ENCODE measurements around the gene NCK1.

Gene NCK1

GRCh38 chr3:136906725-136907124 is 44.7 kb downstream of the NCK1 start:
- no peak for TF ChIP-seq POLR2A (IDR thresholded peaks at IDR 0.05; ENCODE audit: low read depth, low read length)
- DNase-seq (ENCODE audit: insufficient read length, low spot score) (no peak), FAIRE-seq (no peak)

GRCh38 chr3:136908297-136908696 is 46.3 kb downstream of the NCK1 start:
- no peak for DNase-seq (ENCODE audit: insufficient read length, low spot score)
- TF ChIP-seq POLR2A (IDR thresholded peaks at IDR 0.05; ENCODE audit: low read depth, low read length): no peak
- FAIRE-seq: no peak

- DNase-seq (ENCODE audit: insufficient read length, low spot score): no peak
- no peak for FAIRE-seq
- TF ChIP-seq POLR2A (IDR thresholded peaks at IDR 0.05; ENCODE audit: low read depth, low read length): no peak
Observed at GRCh38 chr3:136909187-136909586, 47.2 kb downstream of the NCK1 start.

- DNase-seq (ENCODE audit: insufficient read length, low spot score): no peak
- TF ChIP-seq POLR2A (IDR thresholded peaks at IDR 0.05; ENCODE audit: low read depth, low read length): no peak
- FAIRE-seq: no peak
Observed at GRCh38 chr3:136910697-136911096, 48.7 kb downstream of the NCK1 start.

- TF ChIP-seq POLR2A (IDR thresholded peaks at IDR 0.05; ENCODE audit: low read depth, low read length): no peak
- FAIRE-seq: no peak
Observed at GRCh38 chr3:136913168-136913567, 51.2 kb downstream of the NCK1 start.

GRCh38 chr3:136914739-136915138 is 52.7 kb downstream of the NCK1 start:
- FAIRE-seq: peak; percentile 58
- TF ChIP-seq POLR2A (IDR thresholded peaks at IDR 0.05; ENCODE audit: low read depth, low read length): no peak

More at GRCh38 chr3:136913168-136913567, 51.2 kb downstream of the NCK1 start:
- DNase-seq (ENCODE audit: insufficient read length, low spot score): no peak

GRCh38 chr3:136916223-136916622 is 54.2 kb downstream of the NCK1 start:
- TF ChIP-seq POLR2A (IDR thresholded peaks at IDR 0.05; ENCODE audit: low read depth, low read length): no peak
- DNase-seq (ENCODE audit: insufficient read length, low spot score) (no peak), FAIRE-seq (no peak)

More at GRCh38 chr3:136914739-136915138, 52.7 kb downstream of the NCK1 start:
- no peak for DNase-seq (ENCODE audit: insufficient read length, low spot score)

- no peak for DNase-seq (ENCODE audit: insufficient read length, low spot score)
- no peak for TF ChIP-seq POLR2A (IDR thresholded peaks at IDR 0.05; ENCODE audit: low read depth, low read length)
- FAIRE-seq: no peak
Observed at GRCh38 chr3:136919799-136920580, 58.0 kb downstream of the NCK1 start.

GRCh38 chr3:136920904-136921611 is 59.0 kb downstream of the NCK1 start:
- no peak for TF ChIP-seq POLR2A (IDR thresholded peaks at IDR 0.05; ENCODE audit: low read depth, low read length)
- FAIRE-seq: no peak
- DNase-seq (ENCODE audit: insufficient read length, low spot score): no peak

GRCh38 chr3:136925425-136926190 is 63.6 kb downstream of the NCK1 start:
- no peak for TF ChIP-seq POLR2A (IDR thresholded peaks at IDR 0.05; ENCODE audit: low read depth, low read length)
- FAIRE-seq: peak; percentile 38
- no peak for DNase-seq (ENCODE audit: insufficient read length, low spot score)

GRCh38 chr3:136928240-136928639 is 66.2 kb downstream of the NCK1 start:
- DNase-seq (ENCODE audit: insufficient read length, low spot score) (no peak), FAIRE-seq (no peak)

GRCh38 chr3:136929977-136930670 is 68.1 kb downstream of the NCK1 start:
- DNase-seq (ENCODE audit: insufficient read length, low spot score) (no peak), FAIRE-seq (no peak)
- no peak for TF ChIP-seq POLR2A (IDR thresholded peaks at IDR 0.05; ENCODE audit: low read depth, low read length)

More at GRCh38 chr3:136928240-136928639, 66.2 kb downstream of the NCK1 start:
- TF ChIP-seq POLR2A (IDR thresholded peaks at IDR 0.05; ENCODE audit: low read depth, low read length): no peak

GRCh38 chr3:136931606-136932005 is 69.6 kb downstream of the NCK1 start:
- DNase-seq (ENCODE audit: insufficient read length, low spot score) (no peak), FAIRE-seq (peak; percentile 23)
- TF ChIP-seq POLR2A (IDR thresholded peaks at IDR 0.05; ENCODE audit: low read depth, low read length): no peak

All from H54 (cell line).